K562 (cell line): ENCODE results near the gene DYSF. TPM values are rescaled to one million over a fixed set of nuclear protein-coding genes. Genes with fewer than 3 reads are reported as not detected.

ENCODE experiments used
- ATAC-seq: fragments of 200-7000 bp; cut with Tn5 transposase; 3 replicates; pipeline ENCODE4 v1.9.1; 2020; ENCODE audit warnings: moderate library complexity
- BruUV-seq: library from RNA; stranded (reverse); fragments of 400-500 nt; replicated peaks from 2 replicates; lab custom pipeline; 2021; lab: Mats Ljungman, UMichigan
- CTCF ChIA-PET: fragments of 300-600 bp; formaldehyde crosslinking; extraction: SDS; loops from one replicate; lab custom pipeline; 2021; ENCODE audit warnings: low intra/inter-chr PET ratio; lab: Yijun Ruan, JAX
- POLR2A ChIA-PET: fragments of 300-600, 350-650 bp; sonication (Branson Sonifier 250); formaldehyde crosslinking; extraction: SDS; loops from one replicate; lab custom pipeline; 2021; ENCODE audit warnings: antibody characterized with exemption, inconsistent platforms; lab: Yijun Ruan, JAX
- DNase-seq, 4 experiments: peaks; one replicate each; pipeline versions ENCODE4 v3.0.0 to v3.0.0-alpha.2; 2011 to 2018; ENCODE audit warnings: low spot score in 3 of 4, mixed read lengths in 3 of 4; ENCODE audit errors: extremely low read depth in 1 of 4
- FAIRE-seq: peaks from 2 replicates; lab custom pipeline; 2011; peaks lifted over from hg19 to GRCh38; lab: Jason Lieb, UNC
- H2AFZ ChIP-seq: 2 replicates; pipeline ENCODE4 v1.6.0; 2011; ENCODE audit warnings: low read depth, low read length, control low read depth, inconsistent platforms
- H3K27ac ChIP-seq: fragments of 200-600 bp; 3 replicates; pipeline ENCODE4 v1.8.0; 2011; ENCODE audit warnings: low read depth, mild to moderate bottlenecking, control low read depth, inconsistent platforms, low read length, moderate library complexity, mixed read lengths; ENCODE audit errors: extremely low read depth
- H3K27me3 ChIP-seq, 2 experiments: fragments of 300-600 bp in 1 of 2; 2 replicates in 1 of 2; 3 replicates in 1 of 2; pipeline versions ENCODE4 v1.6.0 to v1.8.0; 2011; ENCODE audit warnings: inconsistent platforms in 2 of 2, low read length in 2 of 2, mild to moderate bottlenecking in 1 of 2, mixed read lengths in 1 of 2, moderate library complexity in 1 of 2; ENCODE audit not compliant: control insufficient read depth in 2 of 2, insufficient read depth in 2 of 2
- H3K36me3 ChIP-seq: fragments of 300-600 bp; 3 replicates; pipeline ENCODE4 v1.8.0; 2011; ENCODE audit warnings: mild to moderate bottlenecking, low read length, inconsistent platforms; ENCODE audit not compliant: control insufficient read depth, insufficient read depth
- H3K4me1 ChIP-seq, 2 experiments: fragments of 200-600 bp in 1 of 2; replicated peaks in 1 of 2; 2 replicates in 1 of 2; 3 replicates in 1 of 2; pipeline versions ENCODE4 v1.5.1 to v1.8.0; 2011; ENCODE audit warnings: inconsistent platforms in 2 of 2, low read length in 2 of 2, mild to moderate bottlenecking in 1 of 2, mixed read lengths in 1 of 2, moderate library complexity in 1 of 2; ENCODE audit not compliant: control insufficient read depth in 2 of 2, insufficient read depth in 2 of 2
- H3K4me2 ChIP-seq: 2 replicates; pipeline ENCODE4 v1.6.1; 2011; ENCODE audit warnings: low read length, control low read depth, inconsistent platforms, mixed read lengths; ENCODE audit not compliant: insufficient read depth
- H3K4me3 ChIP-seq: fragments of 200-600 bp; sonication (generic), shearing (Covaris generic); 2 replicates; pipeline ENCODE4 v1.5.1; 2016; ENCODE audit warnings: control low read depth, inconsistent platforms
- H3K79me2 ChIP-seq: fragments of 200-600 bp; 3 replicates; pipeline ENCODE4 v1.8.0; 2011; ENCODE audit warnings: low read length, inconsistent platforms; ENCODE audit not compliant: control insufficient read depth, insufficient read depth
- H3K9ac ChIP-seq, 2 experiments: 2 replicates each; pipeline versions ENCODE4 v1.6.0 to v1.6.1; 2011; ENCODE audit warnings: low read depth in 2 of 2, low read length in 2 of 2, control low read depth in 1 of 2, inconsistent platforms in 1 of 2, mild to moderate bottlenecking in 1 of 2, mixed read lengths in 1 of 2; ENCODE audit not compliant: insufficient read depth in 1 of 2
- H3K9me1 ChIP-seq: one replicate; pipeline ENCODE4 v1.6.0; 2011; ENCODE audit warnings: inconsistent platforms, mild to moderate bottlenecking, low read length, moderate library complexity; ENCODE audit not compliant: control insufficient read depth, insufficient read depth
- H3K9me3 ChIP-seq: replicated peaks from 2 replicates; pipeline ENCODE4 v1.5.1; 2011; ENCODE audit warnings: low read depth, low read length, inconsistent platforms; ENCODE audit not compliant: control insufficient read depth, insufficient read depth
- H4K20me1 ChIP-seq: replicated peaks from 2 replicates; pipeline ENCODE4 v1.6.1; 2011; ENCODE audit warnings: low read length, inconsistent platforms, mixed read lengths; ENCODE audit not compliant: control insufficient read depth, insufficient read depth
- ARID1B ChIP-seq: fragments of 450-650 bp; IDR thresholded peaks from 2 replicates; pipeline ENCODE4 v1.6.1; 2016; ENCODE audit warnings: antibody characterized with exemption, mild to moderate bottlenecking, inconsistent platforms
- C11orf30 ChIP-seq: fragments of 450-650 bp; IDR thresholded peaks from 2 replicates; pipeline ENCODE4 v1.6.1; 2016; ENCODE audit warnings: low read depth, mild to moderate bottlenecking
- EP300 ChIP-seq: IDR thresholded peaks from 2 replicates; pipeline ENCODE4 v1.6.1; 2012; ENCODE audit warnings: low read length, improper control_type of control experiment
- ESRRA ChIP-seq: fragments of 450-650 bp; IDR thresholded peaks from 2 replicates; pipeline ENCODE4 v1.6.1; 2014; ENCODE audit warnings: low read depth, mild to moderate bottlenecking, moderate library complexity, borderline replicate concordance
- FOXK1 ChIP-seq: sonication (generic); formaldehyde crosslinking; IDR thresholded peaks from 2 replicates; pipeline ENCODE4 v1.8.0; 2022; ENCODE audit warnings: missing genetic modification reagents, mild to moderate bottlenecking, borderline replicate concordance
- HLTF ChIP-seq: fragments of 450-650 bp; IDR thresholded peaks from 2 replicates; pipeline ENCODE4 v1.6.1; 2016
- LCOR ChIP-seq: sonication (generic); formaldehyde crosslinking; IDR thresholded peaks from 2 replicates; pipeline ENCODE4 v1.8.0; 2022; ENCODE audit warnings: mild to moderate bottlenecking, missing genetic modification reagents
- MYBL2 ChIP-seq, 2 experiments: fragments of 450-650 bp in 1 of 2; sonication (generic) in 1 of 2; formaldehyde crosslinking in 1 of 2; IDR thresholded peaks; 2 replicates each; pipeline versions ENCODE4 v1.6.1 to v1.8.1; 2017 to 2022; ENCODE audit warnings: borderline replicate concordance in 1 of 2, inconsistent platforms in 1 of 2, low read depth in 1 of 2, mild to moderate bottlenecking in 1 of 2, missing genetic modification reagents in 1 of 2, moderate library complexity in 1 of 2
- MYC ChIP-seq, 2 experiments: fragments of 250-450 bp in 1 of 2; sonication (Bioruptor Pico) in 1 of 2; IDR thresholded peaks; 2 replicates each; pipeline versions ENCODE4 v1.5.1 to v1.6.1; 2012 to 2021; ENCODE audit warnings: low read depth in 2 of 2, borderline replicate concordance in 1 of 2, improper control_type of control experiment in 1 of 2, low read length in 1 of 2, mild to moderate bottlenecking in 1 of 2, moderate library complexity in 1 of 2
- PTRF ChIP-seq: fragments of 450-650 bp; IDR thresholded peaks from 2 replicates; pipeline ENCODE4 v1.6.1; 2016; ENCODE audit warnings: mild to moderate bottlenecking, missing genetic modification characterization, missing compliant biosample characterization
- ZEB2 ChIP-seq: fragments of 450-650 bp; IDR thresholded peaks from 2 replicates; pipeline ENCODE4 v1.6.1; 2016
- WGBS: fragments of 100-300 bp; shearing (Covaris generic); methylation state at CpG from one replicate; pipeline ENCODE4 v1.1.6; 2016; ENCODE audit warnings: low coverage, mixed read lengths; ENCODE audit not compliant: insufficient coverage; ENCODE audit errors: missing lambda C conversion rate; 5-methylcytosine and 5-hydroxymethylcytosine counted together
- in situ Hi-C: fragments of 300-500 bp; cut with MboI; formaldehyde crosslinking; loops from 4 replicates; pipeline ENCODE4 v1.15.0; 2018; ENCODE audit warnings: inconsistent platforms, mixed read lengths
- intact Hi-C: fragments of 100-400 bp; cut with micrococcal nuclease; formaldehyde crosslinking; loops from 2 replicates; pipeline ENCODE4 v1.14.2; 2022
- polyA plus RNA-seq, 8 experiments: library from polyadenylated mRNA; depleted of rRNA in 4 of 8; stranded (reverse) in 5 of 8; unstranded in 3 of 8; fragments of >200 nt; fragmentation: Nextera tagmentation in 2 of 8; fragmentation: Illumina TruSeq in 1 of 8; extraction: Ambion mirVana in 2 of 8; extraction: Trizol in 1 of 8; gene quantifications; 2 replicates each; pipeline versions ENCODE4 v1.2.1 to v1.2.3, GENCODE V29; 2011 to 2014; ENCODE audit warnings: inconsistent platforms in 1 of 8, missing spikeins in 1 of 8
- total RNA-seq, 7 experiments: library from RNA; depleted of rRNA in 6 of 7; stranded (reverse); fragments of >200 nt in 6 of 7; fragmentation: Illumina TruSeq in 2 of 7; extraction: Trizol in 2 of 7; gene quantifications; 2 replicates each; pipeline versions ENCODE4 v1.2.1 to v1.2.3, GENCODE V29; 2011 to 2021; ENCODE audit warnings: low replicate concordance in 1 of 7

The DYSF gene
- total and polyA plus RNA-seq, 9 of the 15 experiments (the other 6 are each of a cell fraction or from before 2014, with no cell fraction given) = 0.01 to 0.80 (median 0.29) TPM

DNA sequence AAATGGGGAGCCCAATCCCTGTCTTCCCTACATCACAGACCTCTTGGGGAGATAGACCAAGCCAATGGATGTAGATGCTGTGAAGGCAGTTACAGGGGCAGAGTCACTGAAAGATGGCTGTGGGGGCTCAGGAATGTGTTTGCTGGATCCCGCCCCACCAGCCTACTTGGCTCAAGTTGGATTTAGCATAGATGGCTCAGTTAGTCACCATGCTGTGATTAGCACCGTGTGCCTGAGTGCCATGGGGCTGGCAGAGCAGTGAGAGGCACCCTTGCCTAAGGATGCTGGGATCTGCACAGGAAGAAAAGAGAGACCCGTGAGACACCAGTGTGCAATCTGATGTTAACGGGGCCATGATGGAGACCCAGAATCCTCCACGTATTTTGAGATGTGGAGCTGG is 228.3 kb downstream of the DYSF start:
- DNase-seq = no peak
- ChIA-PET POLR2A (no interaction called here), CTCF (no interaction called here)
- no peaks in the 10 kb centered on the region for H3K4me1 ChIP-seq
- H2AFZ ChIP-seq = no peak overlapping the region
- H4K20me1 ChIP-seq = peaks cover 4% of the 10 kb centered on the region; the same call in 1 of the 2 replicates
- H3K9me1 ChIP-seq = no peaks in the 10 kb centered on the region
- H3K79me2 ChIP-seq = no peaks in the 10 kb centered on the region
- no TSS peak for BruUV-seq
- in situ Hi-C loops (no loop called here), intact Hi-C loops (no loop called here)
- peaks cover 2 to 44% of the 10 kb centered on the region in 2 experiments; a peak in 3 of 5 replicates for H3K27me3 ChIP-seq
- no peaks in the 10 kb centered on the region for H3K36me3 ChIP-seq
- H3K27ac ChIP-seq = no peak overlapping the region
- no peaks in the 10 kb centered on the region for H3K9me3 ChIP-seq
- no peak for TF ChIP-seq C11orf30
- no peak for TF ChIP-seq EP300
- TF ChIP-seq PTRF (tag) = no peak
- no peak for TF ChIP-seq ESRRA
- no peak for TF ChIP-seq FOXK1
- TF ChIP-seq ZEB2 = no peak
- no peak for TF ChIP-seq LCOR
- TF ChIP-seq ARID1B = no peak
- no peak for TF ChIP-seq MYC (IDR thresholded peaks at IDR 0.05; ENCODE audit: low read depth, low read length)
- no peak for TF ChIP-seq MYC (CRISPR knock-in tag; IDR thresholded peaks at IDR 0.05; ENCODE audit: borderline replicate concordance, low read depth)
- no peak for TF ChIP-seq MYBL2 (IDR thresholded peaks at IDR 0.05; ENCODE audit: low read depth)
- no peak for TF ChIP-seq MYBL2 (CRISPR knock-in tag; IDR thresholded peaks at IDR 0.05; ENCODE audit: borderline replicate concordance)
- TF ChIP-seq HLTF = no peak
- no peak overlapping the region for H3K4me3 ChIP-seq
- H3K9ac ChIP-seq = no peak overlapping the region
- no peak for FAIRE-seq
- ATAC-seq = no peak
- H3K4me2 ChIP-seq = no peak overlapping the region
- 0% methylated on average over 5 of the region's 5 CpGs for WGBS
